GM18511 (cell line): Measurements from ENCODE around the gene SLC4A1AP.

Experiments
- ATAC-seq: cut with Tn5 transposase; IDR thresholded peaks from one replicate; pipeline ENCODE4 v1.9.1; 2021; ENCODE audit warnings: mild to moderate bottlenecking, moderate library complexity; ENCODE audit not compliant: unreplicated experiment

SLC4A1AP gene

GRCh38 chr2:27702302-27702701 is 38.6 kb downstream of the SLC4A1AP start:
- no peak for ATAC-seq

DNA sequence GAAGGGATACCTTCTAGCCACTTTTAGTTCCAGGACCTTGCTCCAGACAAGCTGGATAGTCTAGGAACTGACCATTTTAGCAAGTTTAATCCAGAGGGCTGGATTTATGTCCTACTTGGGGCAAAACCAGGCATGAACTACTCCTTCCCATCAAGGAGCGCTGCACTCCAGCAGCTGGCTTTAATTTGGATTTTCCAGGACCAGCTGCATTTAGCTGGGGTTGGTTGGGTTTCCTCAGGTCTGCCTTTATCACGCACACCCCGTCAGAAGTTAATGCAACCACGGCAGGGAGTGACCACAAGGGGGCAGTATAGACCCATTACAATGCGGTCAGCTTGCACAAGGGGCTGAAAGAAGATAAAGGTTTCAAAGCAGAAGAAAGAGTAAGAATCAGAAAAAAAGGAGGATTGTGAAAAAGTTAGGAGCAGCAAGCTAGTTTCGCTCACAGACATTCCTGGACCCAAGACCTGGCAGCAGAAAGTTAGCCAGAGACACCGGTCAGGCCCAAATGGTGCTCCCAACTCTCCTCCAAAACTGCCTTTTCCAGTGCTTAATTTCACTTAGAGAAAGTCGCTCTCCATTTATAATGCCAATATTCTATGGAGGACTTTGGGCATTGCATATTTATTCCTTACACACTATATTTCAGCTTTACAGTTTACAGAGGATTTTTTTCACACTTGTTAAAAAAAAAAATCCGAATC is 40.1 kb downstream of the SLC4A1AP start:
- no peak for ATAC-seq

GRCh38 chr2:27704342-27704876 is 40.7 kb downstream of the SLC4A1AP start:
- ATAC-seq, result no peak

- no peak for ATAC-seq
These were observed 42.3 kb downstream of the SLC4A1AP start for GRCh38 chr2:27705851-27706622.

DNA sequence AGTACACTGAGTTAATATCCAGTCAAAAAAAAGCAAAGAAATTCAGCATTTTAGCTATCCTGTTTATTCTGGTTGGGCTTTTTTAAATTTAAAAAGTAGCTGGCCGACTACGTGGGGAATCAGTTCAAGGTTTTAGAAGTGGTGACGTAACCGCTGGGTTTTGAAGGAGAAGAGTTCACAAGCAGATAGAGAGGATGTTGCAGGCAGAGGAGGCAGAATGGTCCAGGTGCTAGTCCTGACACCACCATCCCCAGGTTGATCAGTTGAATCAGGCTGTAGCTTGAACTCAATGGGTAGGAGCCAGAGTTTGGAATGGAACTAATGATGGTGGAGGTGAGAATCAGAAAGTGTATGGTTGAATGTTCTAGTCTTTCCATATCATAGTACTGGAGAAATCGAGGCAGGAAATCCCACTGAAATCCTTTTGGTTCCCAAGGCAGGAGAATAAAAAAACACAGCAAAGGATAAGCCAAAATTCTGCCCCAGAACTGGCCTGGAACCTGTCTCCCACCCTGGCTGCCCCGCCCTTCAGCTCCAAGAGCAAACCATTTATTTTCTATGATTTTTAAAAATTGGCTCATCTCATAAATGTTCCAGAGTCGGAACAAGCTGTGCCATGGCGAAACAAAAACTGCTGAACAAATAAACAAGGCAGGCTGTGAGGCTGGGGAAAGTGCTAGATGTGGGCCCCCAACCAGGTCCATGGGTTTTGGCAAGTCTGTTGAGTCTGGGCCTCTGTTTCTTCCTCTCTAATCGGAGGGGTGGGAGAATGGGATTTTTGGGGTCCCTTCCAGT is 44.0 kb downstream of the SLC4A1AP start:
- ATAC-seq, result no peak

- no peak for ATAC-seq
These were observed 44.6 kb downstream of the SLC4A1AP start for GRCh38 chr2:27708257-27708654.

DNA sequence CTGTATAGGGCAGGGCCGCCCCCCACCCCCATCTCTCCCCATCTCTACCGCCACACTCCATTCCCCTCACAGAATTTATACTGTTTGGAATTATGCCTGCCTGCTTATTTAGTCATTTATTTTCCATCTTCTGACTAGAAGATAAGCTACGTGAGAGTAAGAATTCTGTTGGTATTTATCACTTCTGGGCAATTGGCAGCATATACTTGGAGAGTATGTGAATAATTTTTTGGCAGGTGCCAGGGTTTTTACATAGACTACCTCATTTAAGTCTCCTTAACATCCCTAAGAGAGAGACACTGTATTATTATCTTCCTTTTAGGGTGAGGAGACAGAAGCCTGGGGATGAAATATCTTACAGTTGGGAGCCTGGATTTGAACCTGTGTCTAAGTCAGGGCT is 45.0 kb downstream of the SLC4A1AP start:
- ATAC-seq, result no peak

- ATAC-seq, result no peak
These were observed 45.6 kb downstream of the SLC4A1AP start for GRCh38 chr2:27709326-27709725.

- ATAC-seq, result no peak
These were observed 46.4 kb downstream of the SLC4A1AP start for GRCh38 chr2:27709960-27710575.

- no peak for ATAC-seq
These were observed 47.1 kb downstream of the SLC4A1AP start for GRCh38 chr2:27710640-27711430.

GRCh38 chr2:27711804-27712203 is 48.1 kb downstream of the SLC4A1AP start:
- no peak for ATAC-seq

DNA sequence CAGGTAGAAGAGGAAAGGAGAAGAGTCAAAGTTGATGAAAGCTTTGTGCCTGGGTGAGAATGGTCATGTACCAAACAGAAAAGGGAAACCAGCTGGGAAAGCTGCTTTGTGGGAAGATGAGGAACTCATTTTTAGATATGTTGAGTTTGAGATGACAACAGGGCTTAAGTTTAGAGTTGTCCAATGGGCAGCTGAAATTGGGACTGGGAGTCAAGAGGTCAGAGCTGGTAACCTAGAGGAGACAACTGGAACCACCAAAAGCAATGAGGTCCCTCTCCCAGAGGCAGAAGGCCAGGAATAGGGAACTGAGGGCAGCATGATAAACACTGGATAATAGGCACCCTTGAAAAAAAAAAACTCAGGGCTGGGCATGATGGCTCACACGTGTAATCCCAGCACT is 48.8 kb downstream of the SLC4A1AP start:
- ATAC-seq, result no peak

DNA sequence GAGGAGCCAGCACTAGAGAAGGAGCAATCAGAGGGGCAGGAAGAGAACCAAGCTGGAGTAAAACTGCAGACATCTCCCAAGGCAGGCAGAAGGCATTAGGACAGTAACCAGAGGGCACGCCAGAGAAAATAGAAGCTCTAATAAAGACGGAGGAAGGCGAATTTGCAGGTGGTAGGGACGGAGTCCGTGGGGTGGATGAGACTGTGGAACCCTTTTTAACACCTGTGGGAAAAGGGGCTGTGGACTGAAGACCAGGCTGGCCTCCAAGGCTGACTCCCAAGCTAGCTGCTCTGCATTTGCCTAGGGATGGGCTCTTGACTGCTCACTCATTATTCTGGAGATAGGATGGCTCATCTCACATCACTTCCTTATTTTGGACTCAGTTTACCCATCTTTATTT is 49.5 kb downstream of the SLC4A1AP start:
- no peak for ATAC-seq

- no peak for ATAC-seq
These were observed 50.4 kb downstream of the SLC4A1AP start for GRCh38 chr2:27714053-27714452.

DNA sequence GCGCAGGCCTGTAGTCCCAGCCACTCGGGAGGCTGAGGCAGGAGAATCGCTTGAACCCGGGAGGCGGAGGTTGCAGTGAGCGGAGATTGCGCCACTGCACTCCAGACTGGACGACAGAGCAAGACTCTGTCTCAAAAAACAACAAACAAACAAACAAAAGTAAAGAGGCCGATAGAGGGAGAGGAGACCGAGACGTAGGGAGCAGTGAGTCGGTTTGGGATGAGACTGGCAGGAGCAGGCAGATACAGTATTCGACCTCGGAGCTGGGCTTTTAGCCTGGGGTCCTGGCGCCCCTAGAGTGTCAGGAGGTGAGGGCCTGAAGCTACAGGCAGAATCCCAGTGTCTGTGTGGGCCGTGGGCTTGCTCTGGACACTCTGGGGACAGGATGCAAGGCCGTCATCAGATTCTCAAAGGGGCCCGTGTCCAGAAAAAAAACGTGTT is 51.2 kb downstream of the SLC4A1AP start:
- no peak for ATAC-seq

DNA sequence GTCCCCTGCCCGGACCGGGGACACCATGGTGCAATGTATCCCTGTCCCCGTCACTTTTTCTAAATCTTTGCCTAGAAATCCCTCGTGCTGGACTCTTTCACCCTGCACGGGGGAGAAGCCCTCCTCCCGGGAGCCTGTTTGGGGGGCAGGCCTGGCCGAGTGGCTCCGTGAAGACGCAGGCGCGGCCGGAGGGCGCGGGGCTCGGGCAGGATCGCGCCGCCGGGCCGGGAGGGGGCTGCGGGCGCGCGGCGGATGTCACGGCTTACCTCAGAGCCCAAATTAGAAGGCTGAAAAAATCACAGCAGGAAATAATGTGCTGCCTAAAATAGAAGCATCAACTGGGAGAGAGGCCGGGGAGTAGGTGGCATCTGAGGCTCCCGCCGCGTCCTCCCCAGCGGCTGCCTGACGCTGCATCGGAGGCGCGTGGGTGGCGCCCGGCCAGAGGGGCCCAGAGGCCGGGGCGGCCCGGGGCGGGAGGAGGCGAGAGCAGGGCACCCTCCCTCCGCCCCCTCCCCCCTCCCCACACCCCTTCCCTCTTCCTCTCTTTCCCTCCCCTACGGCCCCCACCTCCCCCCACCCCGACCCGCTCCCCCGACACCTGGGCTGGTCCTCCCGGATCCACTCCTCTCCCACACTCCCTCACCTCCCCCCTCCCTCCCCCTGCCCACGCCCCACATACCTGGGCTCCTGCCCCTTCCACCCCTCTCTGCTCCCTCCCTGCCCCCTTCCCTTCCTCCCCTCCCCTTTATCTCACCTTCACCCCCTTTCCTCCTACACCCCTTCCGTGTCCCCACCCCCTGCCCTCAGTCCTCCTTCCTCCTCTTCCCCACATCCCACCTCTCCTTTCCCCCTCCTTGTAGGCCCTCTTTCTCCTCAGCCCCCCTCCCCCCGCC is 51.9 kb downstream of the SLC4A1AP start:
- no peak for ATAC-seq

DNA sequence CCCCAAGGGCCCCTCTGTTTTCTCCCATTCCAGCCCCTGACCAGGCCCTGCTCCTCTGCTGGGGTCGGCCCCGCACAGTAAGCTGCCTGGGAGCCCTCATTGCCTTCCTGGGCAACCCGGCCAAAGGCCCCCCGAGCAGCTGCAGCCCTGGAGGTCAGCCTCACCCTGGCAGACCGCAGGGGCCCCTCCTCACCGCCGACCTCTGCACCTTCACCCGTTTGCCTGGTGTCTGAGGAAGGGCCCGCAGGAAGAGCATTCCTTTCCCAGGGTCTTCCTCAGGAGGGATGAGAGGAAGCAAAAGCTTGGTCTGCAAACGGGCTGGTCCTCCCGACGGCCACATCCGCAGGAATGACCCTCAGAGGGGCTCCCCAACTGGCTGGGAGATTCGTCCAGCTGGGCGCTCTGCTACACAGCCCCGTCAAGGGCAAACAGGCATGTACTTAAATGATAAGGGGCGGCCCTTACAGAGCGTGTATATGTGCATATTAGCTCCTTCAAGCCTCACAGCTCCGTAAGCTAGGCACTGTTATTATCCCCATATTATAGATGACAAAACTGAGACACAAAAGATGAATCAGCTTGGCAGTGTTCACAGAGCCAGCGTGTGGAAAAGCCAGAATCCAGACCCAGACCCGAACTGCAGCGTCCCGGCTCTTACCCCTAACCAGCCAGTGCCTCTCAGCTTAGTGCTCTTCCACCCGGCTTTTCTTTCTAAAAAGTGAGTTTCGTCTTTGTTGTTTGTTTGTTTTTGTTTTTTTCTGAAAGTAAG is 52.8 kb downstream of the SLC4A1AP start:
- ATAC-seq, result no peak

GRCh38 chr2:27717070-27717795 is 53.5 kb downstream of the SLC4A1AP start:
- ATAC-seq, result no peak
